HCEC 1CT (cell line): Measurements from ENCODE around the gene FXN.
"Not testable (repeated sequence)": the region's sequence is repeated elsewhere in the genome, so short reads cannot be mapped to it uniquely, and the experiment has no call there.

ENCODE experiments used
- DNase-seq: peaks from one replicate; pipeline ENCODE4 v3.0.0-alpha.2; 2017

The FXN gene

DNA sequence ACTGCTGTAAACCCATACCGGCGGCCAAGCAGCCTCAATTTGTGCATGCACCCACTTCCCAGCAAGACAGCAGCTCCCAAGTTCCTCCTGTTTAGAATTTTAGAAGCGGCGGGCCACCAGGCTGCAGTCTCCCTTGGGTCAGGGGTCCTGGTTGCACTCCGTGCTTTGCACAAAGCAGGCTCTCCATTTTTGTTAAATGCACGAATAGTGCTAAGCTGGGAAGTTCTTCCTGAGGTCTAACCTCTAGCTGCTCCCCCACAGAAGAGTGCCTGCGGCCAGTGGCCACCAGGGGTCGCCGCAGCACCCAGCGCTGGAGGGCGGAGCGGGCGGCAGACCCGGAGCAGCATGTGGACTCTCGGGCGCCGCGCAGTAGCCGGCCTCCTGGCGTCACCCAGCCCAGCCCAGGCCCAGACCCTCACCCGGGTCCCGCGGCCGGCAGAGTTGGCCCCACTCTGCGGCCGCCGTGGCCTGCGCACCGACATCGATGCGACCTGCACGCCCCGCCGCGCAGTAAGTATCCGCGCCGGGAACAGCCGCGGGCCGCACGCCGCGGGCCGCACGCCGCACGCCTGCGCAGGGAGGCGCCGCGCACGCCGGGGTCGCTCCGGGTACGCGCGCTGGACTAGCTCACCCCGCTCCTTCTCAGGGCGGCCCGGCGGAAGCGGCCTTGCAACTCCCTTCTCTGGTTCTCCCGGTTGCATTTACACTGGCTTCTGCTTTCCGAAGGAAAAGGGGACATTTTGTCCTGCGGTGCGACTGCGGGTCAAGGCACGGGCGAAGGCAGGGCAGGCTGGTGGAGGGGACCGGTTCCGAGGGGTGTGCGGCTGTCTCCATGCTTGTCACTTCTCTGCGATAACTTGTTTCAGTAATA lies at the start of gene FXN:
FXN (plus strand) TSS at position 315 of the 871 bp plus-strand sequence; CDS start at position 346, 31 bp downstream.
- peak; percentile 79 for DNase-seq

DNA sequence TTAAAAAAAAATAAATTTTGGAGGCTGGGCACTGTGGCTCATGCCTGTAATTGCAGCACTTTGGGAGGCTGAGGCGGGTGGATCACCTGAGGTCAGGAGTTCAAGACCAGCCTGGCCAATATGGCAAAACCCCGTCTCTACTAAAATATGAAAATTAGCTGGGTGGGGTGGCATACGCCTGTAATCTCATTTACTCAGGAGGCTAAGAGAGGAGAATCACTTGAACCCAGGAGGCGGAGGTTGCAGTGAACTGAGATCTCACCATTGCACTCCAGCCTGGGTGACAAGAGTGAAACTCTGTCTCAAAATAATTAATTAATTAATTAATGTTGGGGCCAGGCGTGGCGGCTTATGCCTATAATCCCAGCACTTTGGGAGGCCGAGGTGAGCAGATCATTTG lies 48.6 kb upstream of the FXN start:
- not testable (repeated sequence) for DNase-seq

DNA sequence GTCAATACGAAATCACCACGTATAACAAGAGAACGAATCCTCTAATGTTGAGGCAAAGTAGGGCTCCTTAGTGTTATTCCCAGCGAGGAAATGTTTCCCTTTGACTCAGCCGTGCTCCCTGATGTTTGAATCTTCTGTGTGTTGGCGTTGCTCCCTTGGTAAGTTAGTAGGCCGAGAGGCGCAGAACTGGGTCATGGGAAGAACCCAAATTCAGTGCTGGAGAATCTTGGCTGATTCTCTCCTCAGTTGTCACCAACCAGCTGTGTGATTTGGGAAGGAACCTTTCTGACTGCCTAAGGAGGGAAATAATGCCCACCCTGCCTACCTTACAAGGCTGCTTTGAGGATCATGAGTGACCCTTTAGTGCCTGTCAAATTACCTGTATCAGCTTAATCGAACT lies 44.1 kb upstream of the FXN start:
- DNase-seq = no peak

DNA sequence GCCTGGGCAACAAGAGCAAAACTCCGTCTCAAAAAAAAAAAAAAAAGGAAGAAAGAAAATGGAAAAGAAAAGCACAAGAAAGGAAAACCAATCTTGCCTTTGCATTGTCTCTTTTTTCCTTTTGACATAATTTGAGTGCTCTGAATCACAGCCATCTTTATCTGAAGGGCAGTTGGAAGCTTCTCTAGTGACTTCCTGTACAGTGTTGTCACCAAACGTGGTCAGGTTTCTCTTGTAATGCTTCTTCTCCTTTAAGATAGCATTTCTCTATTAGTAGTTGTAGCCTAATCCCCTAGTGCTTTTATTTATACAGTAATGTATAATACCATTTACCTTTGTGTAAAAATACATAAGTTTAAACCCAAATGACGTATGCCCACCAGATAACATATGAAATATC lies 39.8 kb upstream of the FXN start:
- no peak for DNase-seq

DNA sequence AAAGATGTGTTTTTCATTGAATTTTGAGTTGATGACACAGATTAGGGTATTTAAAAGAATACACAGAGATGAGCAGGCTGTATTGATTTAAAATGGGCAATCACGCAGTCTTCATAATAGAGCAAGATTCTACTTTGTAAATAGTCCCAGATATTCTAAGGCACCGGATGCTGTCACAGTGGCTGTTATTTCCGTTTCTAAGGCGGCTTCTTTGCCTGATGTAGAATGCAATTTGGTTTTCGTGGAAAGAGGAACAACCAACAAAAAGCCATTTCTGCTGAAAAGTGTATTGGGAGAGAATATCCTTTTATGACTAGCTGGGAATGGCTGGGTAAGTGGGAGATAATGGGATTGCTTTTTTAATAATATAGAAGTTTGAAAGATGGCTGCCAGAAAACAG lies 39.1 kb upstream of the FXN start:
- no peak for DNase-seq

DNA sequence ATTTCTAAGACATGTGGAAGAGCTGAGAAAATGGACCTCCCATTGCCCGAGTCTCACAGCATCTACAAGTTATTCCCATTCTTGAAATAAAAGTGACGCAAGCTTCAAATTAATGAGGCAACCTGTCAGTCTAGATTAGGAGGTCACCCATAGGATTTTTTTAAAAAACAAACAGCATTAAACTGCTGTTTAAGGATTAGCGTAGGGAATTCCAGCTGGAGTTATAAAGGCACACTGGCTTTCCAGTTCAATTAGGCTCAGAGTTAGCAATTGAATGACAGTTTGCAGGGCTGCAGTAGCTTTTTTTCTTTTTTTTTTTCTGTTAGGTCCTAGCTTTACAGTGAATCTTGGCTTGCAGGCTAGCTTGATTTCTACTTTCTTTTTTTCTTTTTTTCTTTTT lies 37.9 kb upstream of the FXN start:
- no peak for DNase-seq

DNA sequence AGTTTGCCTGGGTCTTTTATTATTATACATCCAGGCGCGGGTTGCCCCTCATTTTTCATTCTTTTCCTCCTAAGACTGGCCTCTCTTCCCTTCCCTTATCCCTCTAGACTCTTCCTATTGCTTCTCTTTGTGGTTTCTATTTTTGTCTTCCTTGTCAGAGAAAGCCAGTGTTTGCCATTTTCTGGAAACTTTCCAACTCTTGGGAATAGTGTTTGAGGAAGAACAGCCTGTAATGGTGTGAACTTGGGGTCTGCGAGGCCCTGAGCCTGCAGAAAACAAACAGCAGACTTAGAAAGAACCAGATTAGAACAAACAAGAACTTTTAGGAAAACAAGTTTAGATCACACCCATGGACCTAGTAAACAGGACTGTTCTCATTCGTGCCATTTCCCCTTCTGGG lies 37.2 kb upstream of the FXN start:
- DNase-seq = no peak

DNA sequence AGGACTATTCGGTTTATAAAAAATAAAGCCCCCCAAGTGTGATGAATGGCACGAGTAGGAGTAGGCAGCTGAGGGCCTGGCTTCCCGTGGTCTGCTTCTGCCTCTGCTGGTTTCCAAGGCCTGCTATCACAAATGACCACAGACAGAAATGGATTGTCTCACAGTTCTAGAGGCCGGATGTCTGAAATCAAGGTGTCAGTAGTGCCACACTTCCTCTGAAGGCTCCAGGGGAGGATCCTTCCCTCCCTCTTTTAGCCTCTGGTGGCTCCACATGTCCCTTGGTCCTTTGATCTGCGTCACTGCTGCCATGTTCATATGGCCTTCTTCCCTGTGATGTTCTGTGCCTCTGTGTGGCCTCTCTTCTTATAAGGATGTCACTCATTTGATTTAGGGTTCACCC lies 36.7 kb upstream of the FXN start:
- DNase-seq = no peak

DNA sequence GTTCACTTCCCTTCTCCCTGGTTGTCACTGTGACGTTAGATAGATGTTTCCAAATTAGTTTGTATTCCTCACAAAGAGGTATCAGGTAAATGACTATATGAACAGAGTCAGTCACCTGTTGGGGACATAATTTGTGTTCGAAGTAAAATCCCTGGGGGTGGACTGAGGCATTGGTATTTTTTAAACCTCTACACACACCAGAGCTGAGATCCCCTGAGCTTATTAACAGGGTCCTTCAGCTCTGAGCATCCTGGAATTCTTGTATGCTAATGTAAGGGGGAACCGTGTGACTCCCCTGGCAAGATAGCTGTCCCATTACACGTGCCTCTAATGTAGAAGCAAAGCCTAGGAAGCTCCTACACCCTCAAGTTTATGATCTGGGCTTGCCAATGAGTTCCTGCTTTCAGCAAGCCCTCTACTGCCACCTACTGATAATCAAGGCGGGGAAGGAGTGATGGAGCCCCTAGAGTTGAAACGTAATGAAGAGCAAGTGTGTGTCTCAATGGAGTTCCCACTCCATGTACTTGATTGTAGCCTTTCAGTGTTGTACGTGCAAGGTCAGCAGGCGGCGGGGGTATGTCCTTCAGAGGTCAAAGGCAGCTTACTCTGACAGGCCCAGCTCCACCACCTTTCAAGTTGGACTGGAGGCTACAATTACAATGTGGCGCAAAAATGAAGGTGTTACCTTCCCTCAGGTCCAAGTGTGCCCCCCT lies 36.0 kb upstream of the FXN start:
- DNase-seq = peak; percentile 56

DNA sequence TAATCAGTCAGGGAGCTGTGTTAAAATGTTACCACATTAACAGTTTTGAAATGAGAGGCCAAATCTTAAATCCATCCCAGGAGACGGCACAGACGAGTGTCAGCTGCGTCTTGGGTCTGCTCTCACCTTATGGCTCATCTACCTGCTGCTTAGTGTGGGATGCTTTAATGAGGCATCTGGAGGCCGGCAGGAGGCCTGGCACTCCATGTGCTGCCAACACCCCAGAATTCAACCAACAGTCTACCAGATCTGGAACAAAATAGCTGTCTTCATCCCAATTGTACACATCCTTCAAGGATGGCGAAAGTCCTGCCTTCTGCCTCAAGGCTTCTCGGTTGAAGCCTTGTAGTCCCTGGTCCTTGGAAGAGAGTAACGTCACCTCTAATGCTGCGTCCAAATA lies 33.6 kb upstream of the FXN start:
- no peak for DNase-seq

DNA sequence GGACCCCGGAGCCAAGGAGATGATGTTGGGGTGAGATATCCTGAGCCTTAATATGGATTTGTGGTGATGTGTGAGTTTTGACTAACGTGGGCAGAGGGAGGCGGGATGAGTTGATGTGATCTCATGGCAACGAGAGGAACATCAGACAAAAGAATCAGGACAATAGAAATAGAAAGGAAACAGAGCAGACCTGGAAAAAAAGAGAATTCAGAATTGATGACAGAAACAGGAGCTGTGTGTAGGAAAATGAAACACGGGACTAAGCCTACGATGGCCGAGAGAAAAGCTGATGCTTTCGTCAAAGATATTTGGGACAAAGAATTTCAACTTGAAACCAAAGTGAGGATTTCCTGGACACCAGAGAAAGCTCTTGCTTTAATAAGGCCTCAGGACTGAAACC lies 32.5 kb upstream of the FXN start:
- no peak for DNase-seq

DNA sequence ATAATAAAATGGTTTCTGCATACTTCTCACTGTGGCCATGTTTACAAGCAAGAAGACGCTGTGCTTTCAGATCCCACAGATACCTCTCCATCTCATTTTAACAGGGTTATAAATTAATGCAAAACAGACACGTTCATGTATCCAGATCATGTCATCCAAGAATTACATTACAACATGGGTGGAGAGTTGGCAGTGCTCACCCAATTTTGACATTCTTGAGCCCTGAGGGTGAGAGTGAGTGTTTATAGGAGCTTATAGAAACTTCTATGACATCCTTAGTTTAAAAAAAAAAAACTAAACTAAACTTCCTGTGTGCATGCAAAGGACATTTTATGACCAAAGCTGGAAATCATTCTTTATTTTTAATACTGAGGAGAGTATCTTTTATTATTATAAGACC lies 30.7 kb upstream of the FXN start:
- no peak for DNase-seq

DNA sequence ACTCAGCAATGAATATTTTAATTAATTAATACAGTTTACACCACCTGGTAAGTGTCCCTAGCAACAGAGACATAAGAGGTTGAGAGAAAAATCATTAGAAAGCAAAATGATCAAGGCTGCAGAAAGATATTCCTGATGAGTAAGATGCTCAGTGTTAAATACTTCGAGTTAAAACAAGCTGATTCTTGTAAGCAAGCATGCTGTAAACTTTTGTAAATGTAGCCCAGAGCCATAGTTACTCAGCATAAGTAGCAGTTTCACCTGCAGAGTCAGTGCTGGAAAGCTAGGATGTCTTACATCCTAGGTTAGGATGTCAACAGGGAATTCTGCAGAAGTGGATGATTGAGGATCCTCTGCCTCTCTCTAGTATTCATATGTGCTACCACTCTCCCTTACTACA lies 25.8 kb upstream of the FXN start:
- DNase-seq = no peak

DNA sequence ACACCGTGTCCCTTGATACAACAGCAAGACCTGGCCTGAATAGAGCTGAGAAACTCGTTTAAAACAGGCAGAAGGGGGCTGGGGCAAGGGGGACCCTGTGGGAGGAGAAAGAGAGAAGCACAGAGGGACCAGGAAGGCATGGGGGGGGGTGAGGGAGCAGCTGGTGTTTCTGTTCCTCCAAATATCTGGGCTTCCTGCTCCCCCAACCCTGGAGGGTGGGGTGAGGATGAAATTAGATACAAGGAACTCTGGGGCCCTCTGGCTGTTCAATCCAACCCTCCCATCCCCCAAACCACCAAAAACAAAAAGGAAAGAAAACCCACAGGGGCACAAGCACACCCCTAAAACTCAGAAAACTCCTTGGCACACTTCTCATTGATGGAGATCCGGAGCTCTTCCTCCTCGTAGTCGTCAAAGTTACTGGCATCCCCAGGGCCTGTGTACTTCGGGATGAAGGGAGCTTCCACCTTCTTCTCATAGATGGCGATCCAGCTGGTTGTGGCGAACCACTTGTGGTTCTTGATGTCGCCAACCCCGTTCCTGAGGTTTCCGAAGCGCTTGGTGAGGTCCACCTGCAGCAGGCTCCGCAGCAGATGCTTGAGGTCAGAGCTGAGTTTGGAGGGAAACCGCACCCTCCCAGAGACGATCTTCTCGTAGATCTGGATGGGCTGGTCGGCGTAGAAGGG lies 22.7 kb upstream of the FXN start:
- no peak for DNase-seq

DNA sequence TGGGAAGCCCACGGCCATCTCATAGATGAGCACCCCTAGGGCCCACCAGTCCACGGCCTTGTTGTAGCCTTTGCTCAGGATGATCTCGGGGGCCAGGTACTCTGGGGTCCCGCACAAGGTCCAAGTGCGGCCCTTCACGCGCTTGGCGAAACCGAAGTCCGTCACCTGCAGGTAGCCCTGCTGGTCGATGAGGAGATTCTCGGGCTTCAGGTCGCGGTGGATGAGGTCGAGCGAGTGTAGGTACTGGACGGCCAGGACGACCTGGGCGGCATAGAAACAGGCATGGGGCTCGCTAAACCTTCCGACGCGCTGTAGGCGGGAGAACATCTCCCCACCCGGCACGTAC lies 22.2 kb upstream of the FXN start:
- no peak for DNase-seq

DNA sequence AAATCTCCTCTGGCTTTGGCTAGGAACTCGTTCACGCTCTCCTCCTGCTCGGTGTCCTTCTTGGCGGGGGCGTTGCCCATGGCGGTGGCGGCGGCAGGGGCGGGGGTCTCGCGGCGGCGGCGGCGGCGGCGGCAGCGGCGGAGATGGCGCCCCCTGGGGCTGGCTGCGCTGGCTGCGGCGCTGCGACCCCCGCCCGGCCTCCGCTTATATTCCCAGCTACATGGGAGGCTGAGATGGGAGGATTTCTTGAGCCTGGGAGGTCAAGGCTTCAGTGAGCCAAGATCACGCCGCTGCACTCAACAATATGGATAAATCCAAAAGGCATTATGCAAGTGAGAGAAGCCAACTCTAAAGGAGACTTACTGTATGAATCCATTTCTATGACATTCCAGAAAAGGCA lies 21.5 kb upstream of the FXN start, which contains the start of gene PRKACG:
PRKACG (minus strand) TSS at position 101 of the 400 bp plus-strand sequence; CDS start at position 80, 21 bp downstream.
- DNase-seq = no peak

DNA sequence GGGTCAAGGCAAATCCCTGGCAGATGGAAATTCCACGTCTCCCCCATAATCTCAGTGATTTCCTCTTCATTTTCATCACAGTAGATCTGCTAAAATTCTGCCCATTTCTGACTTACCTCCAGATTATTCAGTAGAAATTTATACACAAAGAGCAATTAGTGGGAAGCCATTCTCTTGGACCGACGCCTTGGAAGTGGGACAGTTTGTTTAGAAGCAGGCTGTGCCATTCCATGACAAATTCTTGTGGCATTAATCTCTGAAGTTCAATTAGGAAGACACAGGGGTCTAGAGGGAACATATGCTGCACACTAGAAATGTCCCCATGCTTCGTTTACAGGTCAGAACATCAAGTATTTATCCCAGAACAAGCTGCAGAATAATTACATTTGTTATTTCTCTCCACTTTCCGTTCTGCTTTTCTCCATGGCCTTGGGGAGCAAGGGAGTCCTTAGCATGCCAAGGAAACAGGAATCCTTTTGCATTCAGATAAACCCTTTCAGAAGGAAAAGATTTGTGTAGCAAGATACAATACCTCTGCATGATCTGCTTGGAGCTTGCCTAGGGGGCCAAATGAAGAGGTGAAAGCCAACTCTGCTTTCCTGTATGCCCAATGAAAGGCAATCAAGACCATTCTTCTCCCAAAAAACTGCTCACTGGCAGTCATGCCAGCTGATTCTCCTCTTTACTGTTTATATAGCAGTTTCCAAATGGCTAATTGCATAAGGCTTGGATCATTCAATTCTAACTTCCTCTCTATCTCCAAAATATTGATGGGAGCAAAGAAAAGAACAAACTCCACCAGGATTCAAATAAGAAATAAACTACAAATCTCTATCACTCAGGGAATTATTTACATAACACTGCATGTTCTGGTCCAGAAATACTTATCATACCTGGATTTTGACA lies 19.1 kb upstream of the FXN start:
- no peak for DNase-seq

DNA sequence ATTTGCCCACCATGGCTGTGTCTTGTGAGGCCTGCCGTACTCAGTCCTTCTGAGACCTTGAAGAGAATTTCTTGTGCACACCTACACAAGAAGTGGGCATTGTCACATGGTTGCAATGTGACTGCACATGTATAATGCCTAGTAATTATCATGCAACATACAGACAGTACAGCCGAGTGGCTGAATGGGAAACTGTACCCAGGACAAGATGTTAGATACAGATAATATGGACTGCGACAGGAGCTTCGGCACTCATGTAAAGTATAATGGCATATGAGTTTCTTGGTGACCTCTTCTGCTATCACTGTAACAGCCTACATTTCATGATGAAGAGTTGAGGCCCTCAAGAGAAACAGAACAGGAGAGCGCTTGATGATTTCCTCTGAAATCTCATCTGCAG lies 16.8 kb upstream of the FXN start:
- DNase-seq = no peak

DNA sequence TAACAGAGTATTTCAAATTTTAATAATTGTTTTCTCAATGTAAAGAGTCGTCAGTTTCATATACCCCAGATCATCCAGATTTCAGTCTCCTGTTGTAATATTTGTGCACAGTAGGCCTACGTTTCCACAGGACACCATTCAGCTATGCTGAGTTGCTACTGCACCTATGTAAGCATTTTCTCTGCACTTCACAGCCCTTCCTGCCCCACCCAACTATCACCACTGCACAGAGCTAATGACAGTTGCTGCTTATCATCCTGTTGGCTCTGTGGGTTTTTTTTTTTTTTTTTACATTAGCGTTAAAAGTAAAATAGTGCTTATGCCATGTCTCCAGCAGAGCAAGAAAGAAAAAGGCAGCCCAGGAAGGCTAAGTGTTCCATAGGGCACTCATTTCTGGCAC lies 15.7 kb upstream of the FXN start:
- no peak for DNase-seq

DNA sequence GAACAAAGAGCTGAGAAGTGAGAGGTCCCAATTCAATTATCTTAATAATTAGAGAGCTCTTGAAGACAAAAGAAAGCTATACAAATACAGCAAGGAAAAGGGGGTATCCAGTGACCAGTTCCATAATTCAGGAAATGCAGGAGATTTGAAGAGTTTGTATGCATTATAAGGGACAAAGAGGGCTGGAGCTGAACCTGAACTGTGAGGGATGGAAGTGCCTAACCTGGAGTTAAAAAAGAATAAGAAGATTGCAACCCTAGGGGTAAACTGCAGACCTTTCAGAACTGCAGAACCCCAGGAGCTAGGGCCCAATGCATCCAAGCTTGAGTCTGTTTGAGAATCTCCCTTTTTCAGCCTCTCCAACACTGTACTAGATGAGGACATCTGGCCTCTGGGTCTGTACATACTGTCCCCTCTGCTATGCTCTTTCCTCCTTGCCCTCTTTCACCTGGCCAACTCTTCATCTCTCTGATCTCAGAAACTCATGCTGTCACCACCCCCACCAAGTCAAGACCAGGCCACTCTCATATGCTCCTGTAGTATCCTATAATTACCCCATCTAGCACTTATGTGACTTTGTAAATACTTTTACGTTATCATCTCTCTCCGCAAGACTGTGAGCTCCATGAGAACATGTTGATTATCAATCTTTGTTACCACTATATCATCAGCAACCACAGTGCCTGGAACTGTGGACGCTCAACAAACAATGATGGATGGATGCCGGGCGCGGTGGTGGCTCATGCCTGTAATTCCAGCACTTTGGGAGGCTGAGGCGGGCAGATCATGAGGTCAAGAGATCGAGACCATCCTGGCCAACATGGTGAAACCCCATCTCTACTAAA lies 15.0 kb upstream of the FXN start:
- no peak for DNase-seq

DNA sequence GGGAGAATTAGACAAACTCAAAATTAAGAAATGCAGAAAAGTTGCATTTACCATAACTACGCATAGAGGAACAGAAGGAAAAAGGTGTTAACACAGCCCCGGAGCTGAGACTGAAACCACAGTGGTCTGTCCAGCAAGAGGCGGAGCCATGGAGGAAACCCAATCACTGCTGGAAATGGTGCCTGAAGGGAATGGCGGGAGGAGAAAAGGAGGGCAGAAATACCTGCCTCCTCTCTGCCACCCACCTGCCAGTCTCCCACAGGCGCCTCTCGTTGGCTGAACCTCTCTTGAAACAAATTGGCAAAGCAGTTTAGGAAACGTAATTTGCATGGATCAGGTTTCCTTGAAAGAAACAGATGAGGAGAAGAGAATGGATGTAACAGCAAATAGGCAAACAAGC lies 11.9 kb upstream of the FXN start:
- no peak for DNase-seq
